GM21619 (cell line): ENCODE results near the gene CAV2.

Experiments
- ATAC-seq: cut with Tn5 transposase; IDR thresholded peaks from one replicate; pipeline ENCODE4 v1.9.1; 2021; ENCODE audit not compliant: unreplicated experiment

CAV2 gene

GRCh38 chr7:116494472-116494871 is 5.1 kb upstream of the CAV2 start:
- no peak for ATAC-seq

DNA sequence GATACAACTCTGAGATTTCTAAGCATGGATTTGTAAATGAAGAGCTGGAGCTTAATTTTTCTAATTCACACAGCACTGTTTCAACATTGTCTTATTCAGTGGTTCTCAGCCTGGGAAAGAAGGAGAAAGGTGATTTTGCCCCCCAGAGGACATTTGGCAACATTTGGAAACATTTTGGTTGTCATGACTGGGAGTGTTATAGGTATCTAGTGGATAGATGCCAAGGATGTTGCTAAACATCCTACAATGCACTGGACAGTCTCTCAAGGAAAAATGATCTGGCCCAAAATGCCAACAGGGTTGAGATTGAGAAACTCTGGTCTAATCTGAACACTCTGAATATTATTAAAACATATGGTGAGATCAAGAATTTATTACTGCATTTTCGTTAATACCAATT is 3.8 kb upstream of the CAV2 start:
- no peak for ATAC-seq

GRCh38 chr7:116496653-116497052 is 2.9 kb upstream of the CAV2 start:
- ATAC-seq = no peak

DNA sequence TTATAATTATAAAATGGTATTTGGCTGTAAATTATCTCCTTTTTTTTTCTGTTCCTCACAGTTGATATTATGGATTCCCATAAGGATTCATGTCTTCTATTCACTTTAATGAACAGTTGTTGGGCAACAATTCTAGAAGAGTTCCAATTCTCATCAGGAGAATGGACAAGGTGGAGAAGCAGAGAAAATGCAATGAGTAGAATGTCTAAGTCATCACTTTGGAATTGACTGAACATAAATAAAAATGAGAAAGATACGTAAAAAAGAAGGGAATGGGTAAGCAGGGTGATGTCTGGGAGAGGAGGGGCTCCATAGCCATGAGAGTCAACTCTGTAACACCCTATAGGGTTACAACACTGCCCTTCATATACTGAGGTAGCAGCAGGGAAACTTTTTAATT is 1.8 kb upstream of the CAV2 start:
- ATAC-seq = no peak

DNA sequence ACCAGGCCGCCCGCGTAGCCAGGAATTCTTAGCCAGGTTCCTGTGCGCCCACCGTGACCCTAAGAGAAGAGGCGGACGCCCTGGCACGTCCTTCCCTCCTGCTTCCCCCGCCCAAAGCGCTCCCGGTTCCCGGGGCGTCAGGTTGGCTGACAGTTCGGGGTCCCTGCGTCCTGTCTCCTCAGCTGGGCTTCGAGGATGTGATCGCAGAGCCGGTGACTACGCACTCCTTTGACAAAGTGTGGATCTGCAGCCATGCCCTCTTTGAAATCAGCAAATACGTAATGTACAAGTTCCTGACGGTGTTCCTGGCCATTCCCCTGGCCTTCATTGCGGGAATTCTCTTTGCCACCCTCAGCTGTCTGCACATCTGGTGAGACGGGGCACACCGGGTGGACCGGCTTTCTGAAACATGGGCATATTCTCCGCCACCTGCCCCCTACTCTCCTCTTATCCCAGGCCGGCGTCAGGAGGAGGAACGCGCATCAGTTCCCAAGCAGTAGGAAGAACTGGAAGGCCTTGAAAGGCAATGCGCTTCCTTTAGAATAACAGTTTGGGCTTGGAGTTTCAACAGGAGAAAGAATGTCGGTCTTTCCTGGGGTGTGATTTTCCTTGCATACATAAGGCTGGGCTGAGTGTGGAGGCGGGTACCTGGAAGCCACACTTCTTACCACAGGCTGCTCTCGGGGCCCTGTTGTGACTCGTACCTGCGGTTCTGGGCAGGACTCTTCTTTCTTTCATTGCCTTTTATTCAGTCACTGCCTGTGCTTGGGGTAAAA is 728 bp downstream of the CAV2 start:
- no peak for ATAC-seq

DNA sequence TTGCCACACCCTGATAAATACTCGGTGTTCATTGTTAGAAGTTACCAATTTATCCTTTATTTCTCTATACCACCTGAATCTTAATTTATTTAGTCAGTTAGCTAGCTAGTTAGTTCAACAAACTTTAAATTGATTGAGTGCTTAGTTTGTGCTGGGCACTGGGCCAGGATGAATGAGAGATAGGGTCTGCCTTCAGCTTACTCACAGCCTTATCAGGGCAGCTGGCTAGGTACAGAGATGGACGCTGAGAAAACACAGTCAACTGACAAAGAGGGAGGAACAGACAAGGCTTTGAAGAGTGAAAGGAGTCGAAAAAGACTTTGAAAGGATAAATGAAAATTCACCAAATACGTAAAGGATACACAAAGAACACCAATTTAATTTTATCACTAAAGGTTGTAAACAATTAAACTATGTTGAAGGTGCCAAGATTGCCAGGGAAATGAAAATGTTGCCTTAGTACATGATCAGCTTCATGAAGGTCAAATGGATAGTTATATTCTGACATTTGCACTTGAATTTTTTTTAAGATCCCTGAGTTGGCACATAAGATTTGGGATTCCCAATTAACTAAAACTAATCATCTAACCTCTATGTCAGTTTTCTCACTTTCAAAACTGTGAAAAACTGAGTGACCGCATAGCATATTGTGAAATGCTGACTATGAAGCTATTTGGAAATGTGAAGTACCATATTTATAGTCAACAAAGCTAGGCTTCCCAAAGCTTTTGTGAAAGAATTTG is 2.1 kb downstream of the CAV2 start:
- ATAC-seq = no peak

DNA sequence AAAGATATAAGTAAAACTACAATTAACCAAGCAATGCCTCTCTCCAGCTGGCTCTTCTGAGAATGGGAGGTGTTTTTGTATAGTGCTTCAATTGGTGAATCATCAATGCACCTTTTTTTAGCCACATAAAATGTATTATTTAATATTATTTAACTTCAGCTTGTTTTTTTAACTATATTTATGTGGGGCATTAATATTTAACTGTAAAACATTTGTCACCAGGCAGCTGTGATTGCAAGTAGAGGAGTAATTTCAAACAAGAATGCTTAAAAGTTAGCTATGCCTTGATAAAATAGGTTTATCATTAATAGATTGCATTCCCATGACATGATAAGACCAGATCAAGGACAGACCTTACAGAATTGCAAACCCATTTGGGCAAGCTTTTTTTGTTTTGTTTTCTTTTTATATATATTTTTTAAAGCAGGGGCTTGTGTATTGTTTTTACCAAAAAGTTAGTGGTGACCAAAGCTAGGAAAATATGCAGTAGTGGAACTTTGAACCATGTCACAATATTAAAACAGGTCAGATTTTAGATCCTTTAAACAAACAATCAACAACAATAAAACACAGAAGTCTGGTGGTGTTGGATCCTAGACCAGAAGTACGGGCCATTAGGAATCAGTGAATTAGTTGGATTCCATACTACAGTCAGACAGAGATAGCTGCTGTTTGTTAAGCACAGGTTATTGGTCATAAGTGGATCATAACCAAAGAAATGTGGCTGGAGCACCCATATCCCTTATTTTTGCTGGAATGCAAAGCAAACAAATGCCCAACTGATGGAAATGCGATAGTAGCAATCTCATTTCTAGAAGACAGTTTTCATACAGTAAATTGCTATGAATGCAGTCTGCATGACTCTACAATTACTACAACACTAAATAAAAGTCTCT is 2.9 kb downstream of the CAV2 start:
- ATAC-seq = no peak

DNA sequence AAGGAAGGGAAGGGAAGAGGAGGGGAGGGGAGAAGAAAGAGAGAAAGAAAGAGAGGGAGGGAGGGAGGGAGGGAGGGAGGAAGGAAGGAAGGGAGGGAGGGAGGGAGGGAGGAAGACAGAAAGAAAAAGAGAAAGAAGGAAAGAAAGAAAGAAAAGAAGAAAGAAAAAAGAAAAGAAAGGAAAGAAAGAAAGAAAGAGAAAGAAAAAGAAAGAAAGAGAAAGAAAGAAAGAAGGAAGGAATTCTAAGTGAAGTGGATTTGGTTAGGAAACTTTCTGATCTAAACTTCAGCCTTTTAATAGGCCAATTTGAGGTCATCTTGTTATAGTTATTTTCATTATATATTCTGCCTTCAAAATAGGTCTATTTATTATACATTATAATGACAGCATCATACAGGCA is 4.3 kb downstream of the CAV2 start:
- no peak for ATAC-seq

- no peak for ATAC-seq
Measured at GRCh38 chr7:116505278-116505677, 5.7 kb downstream of the CAV2 start.

GRCh38 chr7:116505823-116506222 is 6.3 kb downstream of the CAV2 start:
- ATAC-seq = no peak

GRCh38 chr7:116509982-116510579 is 10.5 kb downstream of the CAV2 start:
- ATAC-seq = no peak

DNA sequence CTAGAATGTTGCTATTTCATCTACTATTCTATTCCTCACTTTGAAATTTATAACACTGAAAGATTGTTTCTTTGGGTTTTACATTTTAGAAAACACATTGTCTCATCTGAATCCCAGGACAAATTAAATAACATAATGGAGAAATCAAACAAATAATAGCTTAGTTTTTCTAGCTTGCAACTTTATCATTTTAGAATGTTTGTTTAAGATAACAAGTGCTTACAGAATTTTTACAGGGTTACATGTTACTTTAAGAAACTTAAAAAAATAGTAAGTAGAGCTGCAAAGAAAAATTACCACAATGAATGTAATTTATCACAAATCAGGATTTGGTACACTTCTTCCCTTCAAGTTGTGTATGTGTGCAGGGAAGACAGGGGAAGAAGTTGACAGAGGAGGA is 11.3 kb downstream of the CAV2 start:
- ATAC-seq = no peak

- peak; percentile 100 for ATAC-seq
Measured at GRCh38 chr7:116511552-116512519, 12.3 kb downstream of the CAV2 start.

GRCh38 chr7:116512520-116513188 is 13.1 kb downstream of the CAV2 start:
- no peak for ATAC-seq

- ATAC-seq = no peak
Measured at GRCh38 chr7:116515584-116515983, 16.0 kb downstream of the CAV2 start.

DNA sequence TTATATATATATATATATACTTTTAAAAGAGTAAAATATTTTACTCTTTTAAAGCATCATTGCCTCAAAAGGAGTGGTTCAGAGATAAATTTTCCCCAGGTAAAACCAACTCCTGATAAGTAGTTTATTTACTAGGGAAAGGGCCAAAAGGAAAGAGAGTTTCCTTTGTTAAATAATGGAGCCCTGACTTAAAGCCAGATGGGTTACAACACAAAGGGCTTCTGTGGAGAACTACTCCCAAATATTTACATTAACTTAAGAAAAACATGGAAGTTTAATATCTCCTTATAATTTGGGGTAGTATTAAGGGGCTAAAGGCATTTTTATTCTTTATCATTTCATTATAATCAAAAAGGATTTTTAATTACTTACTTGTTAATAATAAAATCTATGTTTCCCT is 16.8 kb downstream of the CAV2 start:
- no peak for ATAC-seq

- no peak for ATAC-seq
Measured at GRCh38 chr7:116517626-116518025, 18.1 kb downstream of the CAV2 start.

- ATAC-seq = no peak
Measured at GRCh38 chr7:116518961-116519360, 19.4 kb downstream of the CAV2 start.

DNA sequence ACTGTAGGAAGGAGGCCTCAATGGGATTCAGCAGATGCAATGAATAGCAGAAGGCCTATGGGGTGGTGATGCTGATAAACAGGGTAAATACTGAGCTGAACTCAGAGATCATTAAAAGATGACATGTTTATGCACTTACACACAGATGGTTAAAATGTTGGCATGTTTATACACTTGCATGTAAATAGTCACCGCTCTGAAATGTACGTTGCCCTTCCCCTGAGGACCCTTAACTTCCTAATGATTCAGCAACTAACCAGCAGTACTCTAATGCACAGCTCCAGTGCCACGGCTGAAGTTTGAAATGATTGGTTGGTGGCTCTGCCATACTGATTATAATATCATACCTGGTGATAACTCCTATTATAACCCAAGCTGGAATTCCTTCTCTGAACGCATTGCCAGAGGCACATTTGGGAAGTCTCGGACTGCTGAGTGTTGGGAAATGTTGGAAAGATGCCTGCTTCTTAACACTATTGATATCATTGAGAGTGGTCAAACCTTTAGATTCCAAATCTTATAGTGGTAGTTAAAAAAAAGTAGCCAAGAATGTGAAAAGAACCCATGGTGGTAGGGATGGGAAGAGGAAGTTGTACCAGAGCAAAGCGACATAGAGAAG is 21.6 kb downstream of the CAV2 start:
- no peak for ATAC-seq
